Measurements from ENCODE around the gene CHST5. TPM values are rescaled to one million over a fixed set of nuclear protein-coding genes. Genes with fewer than 3 reads are reported as not detected.
A peak's percentile ranks its signal among the peaks of the same experiment; 100 is the strongest.
"Not testable (repeated sequence)": the region's sequence is repeated elsewhere in the genome, so short reads cannot be mapped to it uniquely, and the experiment has no call there.

The CHST5 gene
- total RNA-seq, 1 donor from 2014 or later: 0.16 TPM

GRCh38 chr16:75506107-75506506, 29.8 kb downstream of the CHST5 start:
- DNase-seq: no peak

- no peak for DNase-seq
Measured at GRCh38 chr16:75503801-75504200, 32.1 kb downstream of the CHST5 start.

- DNase-seq: no peak
Measured at GRCh38 chr16:75502916-75503605, 32.8 kb downstream of the CHST5 start.

GRCh38 chr16:75501820-75502219, 34.1 kb downstream of the CHST5 start:
- not testable (repeated sequence) for DNase-seq

- no peak for DNase-seq
Measured at GRCh38 chr16:75501359-75501758, 34.5 kb downstream of the CHST5 start.

GRCh38 chr16:75498605-75499322, 37.1 kb downstream of the CHST5 start:
- DNase-seq: peak; percentile 17

GRCh38 chr16:75497558-75497957, 38.4 kb downstream of the CHST5 start:
- no peak for DNase-seq

GRCh38 chr16:75495076-75495674, 40.7 kb downstream of the CHST5 start, which contains the start of gene CHST6:
Gene CHST6 (minus strand): TSS chr16:75495441. CDS start chr16:75479828, 15,613 bp downstream.
- peak; percentile 29 for DNase-seq

- no peak for DNase-seq
Measured at GRCh38 chr16:75494661-75495075, 41.2 kb downstream of the CHST5 start.

- no peak for DNase-seq
Measured at GRCh38 chr16:75494184-75494583, 41.7 kb downstream of the CHST5 start.

GRCh38 chr16:75491876-75492275, 44.0 kb downstream of the CHST5 start:
- DNase-seq: peak; percentile 57

- DNase-seq: no peak
Measured at GRCh38 chr16:75488322-75488721, 47.6 kb downstream of the CHST5 start.

GRCh38 chr16:75486676-75487313, 49.1 kb downstream of the CHST5 start:
- DNase-seq: no peak

GRCh38 chr16:75486014-75486675, 49.8 kb downstream of the CHST5 start:
- DNase-seq: no peak

- DNase-seq: no peak
Measured at GRCh38 chr16:75485230-75486013, 50.5 kb downstream of the CHST5 start.

- no peak for DNase-seq
Measured at GRCh38 chr16:75483222-75483621, 52.7 kb downstream of the CHST5 start.

GRCh38 chr16:75482434-75483205, 53.3 kb downstream of the CHST5 start:
- no peak for DNase-seq

GRCh38 chr16:75481475-75481874, 54.4 kb downstream of the CHST5 start:
- DNase-seq: no peak

- no peak for DNase-seq
Measured at GRCh38 chr16:75479421-75479990, 56.4 kb downstream of the CHST5 start.

Data from occipital lobe (tissue), 2 donors.